ES-I3 (cell line): ENCODE results near the gene ILF3.

Experiments used
- H3K36me3 ChIP-seq: 2 replicates; pipeline ENCODE4 v1.6.1; 2013; ENCODE audit warnings: mild to moderate bottlenecking, low read length, control low read depth, moderate library complexity; ENCODE audit not compliant: insufficient read depth
- H3K4me1 ChIP-seq: 2 replicates; pipeline ENCODE4 v1.6.1; 2013; ENCODE audit warnings: mild to moderate bottlenecking, control low read depth, low read length; ENCODE audit not compliant: insufficient read depth
- H3K9ac ChIP-seq: 2 replicates; pipeline ENCODE4 v1.6.1; 2013; ENCODE audit warnings: low read depth, mild to moderate bottlenecking, low read length, moderate library complexity
- H3K9me3 ChIP-seq: 2 replicates; pipeline ENCODE4 v1.6.1; 2013; ENCODE audit warnings: mild to moderate bottlenecking, low read length, moderate library complexity; ENCODE audit not compliant: control insufficient read depth, insufficient read depth

ILF3 gene

DNA sequence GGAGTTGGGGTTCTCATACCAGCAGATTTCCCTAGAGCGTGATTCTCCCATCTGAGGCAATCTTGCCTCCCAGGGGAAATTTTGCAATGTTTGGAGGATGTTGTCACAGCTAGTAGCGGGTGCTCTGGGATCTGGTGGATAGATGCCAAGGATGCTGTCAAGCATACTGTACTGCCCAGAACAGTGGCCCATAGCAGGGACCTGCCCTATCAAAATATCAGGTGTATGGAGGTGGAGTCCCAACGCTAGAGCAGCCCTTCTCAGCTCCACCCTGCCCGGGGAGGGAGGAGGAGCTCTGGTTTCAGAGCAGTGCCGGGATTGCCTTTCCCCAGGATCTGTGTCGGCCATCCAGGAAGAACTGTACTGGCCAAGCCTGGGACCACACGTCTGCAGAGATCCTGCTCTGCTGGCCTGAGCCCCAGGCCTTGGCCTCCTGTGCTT, 36.2 kb downstream of the ILF3 start:
- H3K4me1 ChIP-seq: no peaks in the 10 kb centered on the region
- no peak overlapping the region for H3K9ac ChIP-seq
- no peaks in the 10 kb centered on the region for H3K9me3 ChIP-seq
- H3K36me3 ChIP-seq: peaks cover 49% of the 10 kb centered on the region

DNA sequence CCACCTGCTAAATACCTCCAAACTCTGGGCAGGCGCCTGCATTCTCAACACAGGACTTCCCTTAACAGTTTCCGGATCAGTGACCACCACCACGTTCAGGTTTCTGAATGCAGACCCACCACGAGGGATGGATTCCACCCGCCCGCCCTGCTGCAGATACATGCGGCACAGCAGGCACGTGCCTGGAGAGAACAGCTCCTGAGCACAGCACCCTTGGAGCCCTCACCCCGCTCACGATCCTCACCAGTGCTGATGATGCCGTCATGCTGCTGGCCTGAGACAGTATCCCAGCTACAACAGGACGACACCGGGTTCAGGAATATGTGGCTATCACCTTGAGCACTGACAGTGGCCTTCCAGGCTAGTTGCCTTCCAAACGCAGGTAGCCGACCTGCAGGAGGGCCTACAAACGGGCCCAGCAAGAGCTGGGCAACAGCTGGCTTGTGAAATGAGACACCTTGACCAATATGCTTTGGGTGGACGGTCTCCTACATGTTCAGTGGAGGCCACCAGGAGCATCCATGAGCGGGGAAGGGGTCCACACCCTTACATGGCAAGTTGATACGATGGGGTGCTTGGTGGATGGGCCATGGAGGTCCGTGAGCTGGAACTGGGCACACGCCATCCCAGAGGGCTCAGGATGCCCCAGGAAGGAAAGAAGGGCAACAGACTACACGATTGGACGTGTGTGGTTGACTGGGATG, 37.2 kb downstream of the ILF3 start:
- Histone ChIP-seq H3K9me3 (no peaks in the 10 kb centered on the region), H3K9ac (no peak overlapping the region), H3K36me3 (peaks cover 48% of the 10 kb centered on the region), H3K4me1 (no peaks in the 10 kb centered on the region)

DNA sequence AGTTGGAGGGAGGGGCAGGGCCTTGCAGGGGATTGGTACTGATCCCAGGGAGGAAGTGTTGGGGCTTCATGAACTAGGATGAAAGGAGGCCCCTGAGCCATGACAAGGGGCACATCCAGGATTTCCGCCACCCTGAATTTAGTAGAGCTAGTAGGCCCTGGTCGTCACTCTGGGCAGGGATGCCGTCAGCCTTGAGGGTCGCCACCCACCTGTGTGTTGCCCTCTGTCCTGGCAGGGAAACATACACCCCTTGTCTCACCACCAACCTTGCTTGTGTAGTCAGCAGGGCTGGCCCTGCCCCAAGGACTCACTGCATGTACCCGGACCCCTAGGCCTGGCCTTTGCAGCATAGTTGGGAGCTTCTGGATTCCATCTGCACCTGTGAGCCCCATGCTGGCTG, 37.7 kb downstream of the ILF3 start:
- Histone ChIP-seq H3K9ac (no peak overlapping the region), H3K9me3 (no peaks in the 10 kb centered on the region), H3K4me1 (no peaks in the 10 kb centered on the region), H3K36me3 (peaks cover 43% of the 10 kb centered on the region)

DNA sequence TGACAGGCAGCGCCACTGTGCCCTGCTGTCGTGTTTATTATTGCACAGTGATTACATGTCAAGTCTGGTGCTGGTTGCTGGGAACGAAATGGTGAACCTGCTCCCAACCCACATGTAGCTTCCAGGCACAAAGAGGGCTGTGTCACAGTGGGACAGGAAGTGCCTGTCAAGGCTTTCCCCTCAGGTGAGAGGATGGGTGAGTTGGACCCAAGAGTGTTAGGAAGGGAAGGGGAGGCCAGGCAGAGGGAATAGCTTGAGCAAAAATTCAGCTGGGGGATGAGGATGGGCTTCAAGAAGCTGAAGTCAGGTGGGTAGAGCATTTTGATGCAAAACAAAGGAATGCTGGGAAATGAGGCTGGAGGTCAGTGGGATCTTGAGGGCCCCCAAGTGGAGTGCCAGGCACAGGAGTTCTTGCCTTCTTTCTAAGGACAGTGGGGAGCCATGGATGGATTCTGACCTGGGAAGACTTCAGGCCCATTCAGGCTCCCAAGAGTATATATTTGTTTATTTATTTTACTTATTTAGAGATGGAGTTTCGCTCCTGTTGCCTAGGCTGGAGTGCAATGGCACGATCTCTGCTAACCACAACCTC, 38.6 kb downstream of the ILF3 start:
- Histone ChIP-seq H3K9ac (no peak overlapping the region), H3K36me3 (peaks cover 41% of the 10 kb centered on the region), H3K9me3 (no peaks in the 10 kb centered on the region), H3K4me1 (no peaks in the 10 kb centered on the region)

DNA sequence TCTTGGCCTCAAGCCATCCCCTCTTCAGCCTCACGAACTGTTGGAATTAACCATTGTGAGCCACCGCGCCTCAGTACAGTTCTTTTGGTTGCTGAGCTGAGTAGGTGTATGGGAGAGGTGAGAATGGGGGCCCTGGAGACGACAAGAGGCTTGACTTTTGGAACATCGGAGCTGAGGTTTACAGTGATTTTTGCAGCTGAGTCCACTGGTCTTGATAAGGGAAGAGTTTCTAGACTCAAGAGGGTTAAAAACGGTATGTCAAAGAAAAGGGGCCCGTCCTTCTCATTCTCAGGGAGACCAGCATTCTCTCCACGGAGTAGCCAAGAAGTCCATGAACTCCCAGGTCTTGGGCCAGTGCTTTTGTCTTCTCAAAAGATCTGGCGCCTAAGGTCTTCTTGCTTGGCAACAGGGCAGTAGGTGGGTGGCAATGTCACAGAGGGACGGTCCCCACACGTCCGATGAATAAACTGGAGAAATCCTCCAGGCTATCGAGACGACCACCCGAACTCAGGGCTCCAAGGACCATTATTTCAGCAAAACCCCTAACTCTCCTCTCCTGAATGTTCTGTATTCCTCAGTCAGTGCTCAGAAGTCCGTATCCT, 40.7 kb downstream of the ILF3 start:
- H3K36me3 ChIP-seq: peaks cover 20% of the 10 kb centered on the region
- peak overlapping the region; percentile 44; the same call in 1 of the 2 replicates for H3K9ac ChIP-seq

DNA sequence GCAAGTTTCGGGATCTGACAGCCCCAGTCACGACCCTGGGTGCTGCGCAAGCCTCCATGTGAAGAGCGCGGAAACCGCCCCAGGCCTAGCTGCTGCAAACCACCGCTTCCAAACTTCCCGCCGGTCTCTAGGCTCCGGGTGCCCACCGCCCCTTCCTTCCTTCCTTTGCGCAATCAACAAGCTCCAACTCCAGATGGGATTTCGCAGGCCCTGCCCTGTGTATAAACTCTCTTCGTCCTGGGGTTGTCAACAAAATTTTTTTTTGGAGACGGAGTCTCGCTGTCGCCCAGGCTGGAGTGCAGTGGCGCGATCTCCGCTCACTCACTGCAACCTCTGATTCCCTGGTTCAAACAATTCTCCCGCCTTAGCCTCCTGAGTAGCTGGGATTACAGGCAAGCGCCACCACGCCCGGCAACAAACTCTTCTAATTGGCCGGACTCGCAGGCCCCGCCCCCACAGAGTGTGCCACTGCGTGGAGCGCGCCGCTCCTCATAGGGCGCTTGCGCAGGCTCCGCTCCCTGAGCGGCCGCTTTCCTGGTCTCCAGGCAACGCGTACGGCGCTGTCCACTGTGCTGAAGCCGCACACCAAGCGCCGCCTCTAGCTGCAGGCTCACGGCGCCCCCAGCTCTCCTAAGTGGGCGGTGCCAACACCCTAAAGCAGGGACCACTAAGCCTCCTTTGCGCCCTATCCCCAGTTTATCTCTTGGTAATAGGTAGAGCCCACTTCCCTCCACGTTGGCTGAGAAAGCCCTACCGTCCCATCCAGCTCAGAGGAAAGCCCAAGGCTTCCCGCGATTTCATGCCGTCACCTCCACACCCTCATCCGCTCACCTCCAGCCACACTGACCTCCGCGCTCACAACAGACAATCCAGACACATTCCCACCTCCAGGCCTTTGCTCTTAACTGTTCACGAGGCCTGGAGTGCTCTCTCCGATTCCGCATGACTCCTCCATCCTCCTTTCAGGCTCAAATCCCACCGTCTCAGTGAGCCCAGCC, 41.6 kb downstream of the ILF3 start:
- H3K4me1 ChIP-seq: no peaks in the 10 kb centered on the region
- H3K36me3 ChIP-seq: peaks cover 15% of the 10 kb centered on the region
- no peaks in the 10 kb centered on the region for H3K9me3 ChIP-seq
- H3K9ac ChIP-seq: peak overlapping the region; percentile 44; the same call in 1 of the 2 replicates

More for the DNA sequence above, 40.7 kb downstream of the ILF3 start:
- Histone ChIP-seq H3K4me1 (no peaks in the 10 kb centered on the region), H3K9me3 (no peaks in the 10 kb centered on the region)

DNA sequence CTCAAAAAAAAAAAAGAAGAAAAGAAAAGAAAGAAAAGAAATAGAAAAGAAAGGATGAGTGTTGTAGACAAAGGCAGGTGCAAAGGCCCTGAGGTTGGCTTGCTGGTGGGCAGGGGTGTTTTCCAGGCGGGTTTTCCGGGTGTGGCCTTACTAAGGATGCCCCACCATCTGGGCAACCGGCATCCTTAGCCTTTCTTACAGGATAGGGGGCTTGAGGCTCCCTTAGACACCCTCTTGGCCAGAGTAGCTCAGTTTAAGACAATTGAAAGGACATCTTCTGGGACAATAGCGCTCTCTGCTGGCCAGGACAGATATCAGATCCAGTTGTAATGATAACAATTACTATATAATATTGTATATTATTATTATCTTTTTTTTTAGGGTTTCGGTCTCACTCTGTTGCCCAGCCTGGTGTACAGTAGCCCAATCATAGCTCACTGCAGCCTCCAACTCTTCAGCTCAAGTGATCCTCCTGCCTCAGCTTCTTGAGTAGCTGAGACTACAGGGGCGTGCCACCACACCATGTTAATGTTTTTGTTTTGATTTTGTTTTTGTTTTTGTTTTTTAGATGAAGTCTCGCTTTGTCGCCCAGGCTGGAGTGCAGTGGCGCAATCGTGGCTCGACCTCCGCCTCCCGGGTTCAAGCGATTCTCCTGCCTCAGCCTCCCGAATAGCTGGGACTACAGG, 45.6 kb downstream of the ILF3 start:
- no peaks in the 10 kb centered on the region for H3K4me1 ChIP-seq
- H3K9ac ChIP-seq: no peak overlapping the region
- H3K9me3 ChIP-seq: no peaks in the 10 kb centered on the region
- no peaks in the 10 kb centered on the region for H3K36me3 ChIP-seq

DNA sequence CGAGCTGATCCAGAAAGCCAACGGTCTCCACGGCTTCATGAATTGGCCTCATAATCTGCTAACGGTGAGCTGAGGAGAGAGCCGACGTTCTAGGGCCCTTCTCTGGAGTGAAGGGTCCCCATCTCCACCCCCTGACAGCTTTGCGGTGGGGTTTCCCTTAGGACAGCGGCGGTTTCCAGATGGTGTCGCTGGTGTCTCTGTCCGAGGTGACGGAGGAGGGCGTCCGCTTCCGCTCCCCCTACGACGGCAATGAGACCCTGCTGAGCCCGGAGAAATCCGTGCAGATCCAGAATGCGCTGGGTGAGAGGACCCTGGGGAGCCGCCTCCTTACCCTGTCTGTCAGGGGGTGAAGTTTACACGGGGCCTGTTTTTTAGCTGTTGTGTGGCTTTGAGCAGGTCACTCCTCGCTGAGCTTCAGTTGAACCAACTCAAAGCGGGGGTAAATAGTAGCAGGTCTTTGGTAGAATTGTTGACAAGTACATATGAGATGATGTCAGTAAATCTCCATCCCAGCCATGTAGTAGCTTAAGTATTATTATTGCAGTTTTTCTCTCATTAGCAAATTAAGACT, 47.9 kb downstream of the ILF3 start:
- H3K4me1 ChIP-seq: no peaks in the 10 kb centered on the region
- H3K9ac ChIP-seq: peak overlapping the region; percentile 81; the same call in 1 of the 2 replicates
- H3K9me3 ChIP-seq: no peaks in the 10 kb centered on the region
- no peaks in the 10 kb centered on the region for H3K36me3 ChIP-seq

DNA sequence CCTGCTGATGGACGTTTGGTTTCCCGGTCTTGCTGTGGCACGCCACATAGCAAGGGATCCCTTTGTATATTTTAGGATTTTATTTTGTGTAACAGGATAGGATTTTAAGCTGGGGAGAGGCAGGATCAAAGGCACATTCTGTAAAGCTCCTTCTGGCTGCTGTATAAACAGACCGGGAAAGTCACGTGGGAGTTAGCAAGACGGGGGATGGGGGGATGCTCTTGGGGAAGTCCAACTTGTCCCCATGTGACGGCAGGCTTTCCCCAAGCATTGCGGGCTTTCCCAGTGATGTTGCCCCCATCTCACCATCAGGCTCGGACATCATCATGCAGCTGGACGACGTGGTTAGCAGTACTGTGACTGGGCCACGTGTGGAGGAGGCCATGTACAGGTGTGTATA, 52.8 kb downstream of the ILF3 start:
- Histone ChIP-seq H3K9me3 (no peaks in the 10 kb centered on the region), H3K36me3 (no peaks in the 10 kb centered on the region; the same call in 1 of the 2 replicates), H3K9ac (no peak overlapping the region), H3K4me1 (no peaks in the 10 kb centered on the region)

DNA sequence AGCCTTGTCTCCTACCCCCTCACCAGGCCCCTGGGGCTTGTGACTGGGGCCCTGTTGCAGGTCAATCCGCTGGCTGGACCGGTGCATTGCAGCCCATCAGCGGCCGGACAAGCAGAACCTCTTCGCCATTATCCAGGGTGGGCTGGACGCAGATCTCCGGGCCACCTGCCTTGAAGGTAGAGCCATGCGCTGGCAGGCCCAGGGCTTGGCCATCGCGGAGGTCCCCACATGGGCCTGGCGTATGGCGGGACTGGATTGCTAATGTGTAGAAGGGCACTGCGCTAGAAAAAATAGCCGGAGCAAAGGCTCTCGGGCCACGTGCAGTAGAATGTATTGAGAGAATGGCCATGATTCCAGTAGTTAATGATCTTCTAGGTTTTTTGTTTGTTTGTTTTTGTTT, 53.3 kb downstream of the ILF3 start:
- Histone ChIP-seq H3K4me1 (no peaks in the 10 kb centered on the region), H3K9ac (no peak overlapping the region), H3K36me3 (no peaks in the 10 kb centered on the region; the same call in 1 of the 2 replicates), H3K9me3 (no peaks in the 10 kb centered on the region)

DNA sequence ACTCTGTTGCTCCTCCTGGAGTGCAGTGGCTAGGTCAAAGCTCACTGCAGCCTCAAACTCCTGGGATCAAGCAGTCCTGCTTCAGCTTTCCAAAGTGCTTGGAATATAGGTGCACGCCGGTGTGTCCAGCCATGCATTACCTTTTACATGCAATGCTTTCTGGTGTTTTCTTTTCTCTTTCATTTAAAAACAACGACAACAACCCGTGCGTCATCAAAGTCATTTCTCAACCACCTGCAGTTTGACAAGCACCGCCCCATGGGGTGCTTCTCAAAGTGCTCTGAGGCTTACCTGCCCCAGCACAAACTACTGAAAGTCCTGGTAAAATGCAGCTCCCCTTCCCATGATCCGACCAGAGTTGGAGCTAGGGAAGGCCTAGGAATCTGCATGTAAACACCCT, 54.1 kb downstream of the ILF3 start:
- Histone ChIP-seq H3K36me3 (no peaks in the 10 kb centered on the region; the same call in 1 of the 2 replicates), H3K9ac (no peak overlapping the region), H3K9me3 (no peaks in the 10 kb centered on the region), H3K4me1 (no peaks in the 10 kb centered on the region)

DNA sequence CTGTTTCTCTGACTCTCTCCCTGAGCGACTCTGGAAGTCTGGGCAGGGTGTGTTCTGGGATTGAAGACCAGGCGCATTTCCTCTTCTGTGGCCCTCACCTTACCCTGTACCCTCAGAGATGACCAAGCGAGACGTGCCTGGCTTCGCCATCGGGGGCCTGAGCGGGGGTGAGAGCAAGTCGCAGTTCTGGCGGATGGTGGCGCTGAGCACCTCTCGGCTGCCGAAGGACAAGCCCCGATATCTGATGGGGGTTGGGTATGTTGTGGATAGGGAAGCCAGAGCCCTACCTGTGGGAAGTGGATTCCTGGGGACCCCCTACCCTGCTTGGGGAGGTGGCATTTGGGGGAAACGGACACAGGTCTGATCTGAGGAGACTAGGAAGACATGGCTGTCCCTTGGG, 57.9 kb downstream of the ILF3 start:
- Histone ChIP-seq H3K4me1 (no peaks in the 10 kb centered on the region), H3K9ac (no peak overlapping the region), H3K36me3 (no peaks in the 10 kb centered on the region; the same call in 1 of the 2 replicates)

DNA sequence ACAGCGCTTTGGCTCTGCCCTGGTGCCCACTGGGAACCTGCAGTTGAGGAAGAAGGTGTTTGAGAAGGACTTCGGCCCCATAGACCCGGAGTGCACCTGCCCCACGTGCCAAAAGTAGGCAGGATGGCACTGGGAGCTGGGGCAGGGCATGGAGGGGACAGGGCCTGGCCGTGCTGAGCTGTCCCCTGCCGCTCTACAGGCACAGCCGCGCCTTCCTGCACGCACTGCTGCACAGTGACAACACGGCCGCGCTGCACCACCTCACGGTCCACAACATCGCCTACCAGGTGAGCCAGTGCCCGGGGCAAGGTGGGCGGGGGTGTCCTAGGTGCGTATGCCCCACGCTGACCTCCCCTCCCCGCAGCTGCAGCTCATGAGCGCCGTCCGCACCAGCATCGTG, 58.6 kb downstream of the ILF3 start:
- H3K9ac ChIP-seq: no peak overlapping the region
- H3K9me3 ChIP-seq: no peaks in the 10 kb centered on the region
- no peaks in the 10 kb centered on the region; the same call in 1 of the 2 replicates for H3K36me3 ChIP-seq
- no peaks in the 10 kb centered on the region for H3K4me1 ChIP-seq

More for the DNA sequence above, 57.9 kb downstream of the ILF3 start:
- no peaks in the 10 kb centered on the region for H3K9me3 ChIP-seq
